Measurements from ENCODE around the gene ZNF205.

ZNF205 gene

GRCh38 chr16:3084969-3085670, 27.3 kb upstream of the ZNF205 start:
- DNase-seq (ENCODE audit: low read depth): no peak

GRCh38 chr16:3085868-3086595, 26.4 kb upstream of the ZNF205 start:
- no peak for DNase-seq (ENCODE audit: low read depth)

- DNase-seq (ENCODE audit: low read depth): no peak
These were observed 25.7 kb upstream of the ZNF205 start for GRCh38 chr16:3086596-3087242.

- DNase-seq (ENCODE audit: low read depth): no peak
These were observed 24.8 kb upstream of the ZNF205 start for GRCh38 chr16:3087243-3088235.

GRCh38 chr16:3088450-3088849, 23.9 kb upstream of the ZNF205 start:
- no peak for DNase-seq (ENCODE audit: low read depth)

- DNase-seq (ENCODE audit: low read depth): no peak
These were observed 23.3 kb upstream of the ZNF205 start for GRCh38 chr16:3088925-3089716.

- no peak for DNase-seq (ENCODE audit: low read depth)
These were observed 22.4 kb upstream of the ZNF205 start for GRCh38 chr16:3089717-3090592.

GRCh38 chr16:3091551-3091950, 20.8 kb upstream of the ZNF205 start:
- no peak for DNase-seq (ENCODE audit: low read depth)

GRCh38 chr16:3092501-3092941, 19.9 kb upstream of the ZNF205 start:
- no peak for DNase-seq (ENCODE audit: low read depth)

- no peak for DNase-seq (ENCODE audit: low read depth)
These were observed 17.9 kb upstream of the ZNF205 start for GRCh38 chr16:3094289-3095027.

- DNase-seq (ENCODE audit: low read depth): no peak
These were observed 16.5 kb upstream of the ZNF205 start for GRCh38 chr16:3095869-3096268.

- DNase-seq (ENCODE audit: low read depth): no peak
These were observed 16.0 kb upstream of the ZNF205 start for GRCh38 chr16:3096362-3096761.

GRCh38 chr16:3097266-3097665, 15.1 kb upstream of the ZNF205 start:
- no peak for DNase-seq (ENCODE audit: low read depth)

- no peak for DNase-seq (ENCODE audit: low read depth)
These were observed 13.7 kb upstream of the ZNF205 start, which contains the start of gene ZSCAN10 for GRCh38 chr16:3098459-3099394. Gene ZSCAN10 (minus strand): TSS chr16:3099294. CDS start chr16:3092937, 6,357 bp downstream.

GRCh38 chr16:3099395-3099731, 13.0 kb upstream of the ZNF205 start:
- no peak for DNase-seq (ENCODE audit: low read depth)

- DNase-seq (ENCODE audit: low read depth): peak; percentile 91
These were observed 12.5 kb upstream of the ZNF205 start for GRCh38 chr16:3099732-3100499.
